GM15510 (cell line): Measurements from ENCODE around the gene SNTG2.

Experiments used
- POLR2A ChIP-seq: IDR thresholded peaks from 3 replicates; pipeline ENCODE4 v1.6.1; 2011; ENCODE audit warnings: borderline replicate concordance; ENCODE audit not compliant: insufficient read length; ENCODE audit errors: extremely low read depth

The SNTG2 gene

GRCh38 chr2:1377473-1377872, 426.8 kb downstream of the SNTG2 start:
- TF ChIP-seq POLR2A, result no peak

DNA sequence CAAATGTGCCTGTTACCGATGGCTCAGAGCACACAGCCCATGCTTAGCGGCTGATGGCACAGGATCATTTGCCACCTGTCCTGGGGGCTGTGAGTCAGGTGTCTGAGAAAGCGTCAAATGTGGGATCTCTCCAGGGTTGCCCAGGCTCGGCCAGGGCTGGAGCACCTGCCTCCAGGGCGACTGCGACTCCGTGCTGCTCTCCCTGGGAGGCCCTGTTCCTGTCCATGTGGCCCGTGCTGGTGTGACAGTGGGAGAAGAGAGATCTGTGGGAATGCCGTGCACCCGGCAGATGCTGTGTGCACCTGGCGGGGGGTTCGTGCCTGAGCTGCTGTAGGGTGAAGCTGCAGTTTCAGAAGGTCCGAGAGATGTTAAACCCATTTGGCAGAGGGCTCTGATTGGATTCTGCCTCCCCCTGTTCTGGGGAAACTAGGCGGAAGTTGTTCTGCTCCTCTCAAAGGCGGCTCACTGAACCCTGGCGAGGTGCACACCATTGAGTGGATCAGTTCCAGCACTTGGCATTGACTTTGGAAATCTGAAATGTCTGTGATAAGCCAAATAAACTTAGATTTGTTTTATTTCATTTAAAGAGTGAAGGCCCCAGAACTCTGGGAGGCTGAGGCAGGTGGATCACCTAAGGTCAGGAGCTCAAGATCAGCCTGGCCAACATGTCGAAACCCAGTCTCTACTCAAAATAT, 428.0 kb downstream of the SNTG2 start:
- TF ChIP-seq POLR2A, result no peak

DNA sequence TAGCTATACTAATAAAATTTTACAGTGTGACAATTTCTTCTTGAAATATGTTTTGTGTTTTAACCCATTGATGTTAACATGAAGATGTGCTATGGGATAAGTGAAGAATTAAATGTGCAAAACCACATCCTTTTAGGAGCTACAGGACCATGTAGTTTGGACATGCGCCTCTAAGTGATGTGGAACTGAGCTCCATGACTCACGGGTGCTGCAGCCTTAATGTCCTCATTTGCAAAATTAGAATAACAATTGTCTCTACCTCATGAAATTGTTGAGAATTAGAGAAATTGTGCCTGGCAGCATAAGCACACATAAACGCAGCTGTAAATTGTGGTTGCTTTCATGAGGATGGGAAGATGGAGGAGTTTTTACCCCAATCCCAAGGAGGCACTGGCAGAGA, 431.0 kb downstream of the SNTG2 start:
- no peak for TF ChIP-seq POLR2A

- no peak for TF ChIP-seq POLR2A
Observed at GRCh38 chr2:1393321-1393720, 442.7 kb downstream of the SNTG2 start.

DNA sequence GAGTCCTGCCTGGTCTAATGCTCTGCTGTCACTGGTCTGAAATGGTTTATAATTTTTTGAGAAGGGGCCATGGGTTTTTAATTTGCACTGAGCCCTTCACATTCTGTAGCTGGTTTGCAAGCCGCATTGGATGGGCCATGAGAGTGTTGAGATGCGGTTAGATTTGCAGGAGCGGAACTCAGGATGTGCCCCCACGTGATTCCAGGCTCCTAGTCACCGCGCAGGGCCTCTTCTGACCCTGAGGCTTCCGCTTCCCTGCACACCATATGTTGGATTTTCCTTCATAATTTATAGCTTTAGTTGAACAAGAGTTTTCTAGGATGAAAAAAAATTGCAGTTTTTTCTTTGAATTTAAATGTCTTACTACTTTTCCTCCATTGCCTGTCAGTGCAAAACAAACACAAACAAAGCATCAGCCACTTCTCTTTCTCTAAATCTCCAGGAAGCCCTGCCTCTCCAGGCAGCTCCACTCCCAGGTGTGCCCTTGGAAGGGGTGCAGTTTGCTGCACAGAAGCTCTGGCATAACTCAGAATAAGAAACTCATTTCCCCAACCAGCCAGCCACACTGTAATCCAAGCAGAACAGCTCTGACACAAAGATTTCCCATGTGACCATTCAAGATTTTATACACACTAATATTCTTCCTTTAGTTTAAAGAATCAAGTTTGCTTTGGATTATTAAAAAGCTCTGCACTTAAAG, 444.2 kb downstream of the SNTG2 start:
- no peak for TF ChIP-seq POLR2A

GRCh38 chr2:1397350-1397749, 446.7 kb downstream of the SNTG2 start:
- no peak for TF ChIP-seq POLR2A

DNA sequence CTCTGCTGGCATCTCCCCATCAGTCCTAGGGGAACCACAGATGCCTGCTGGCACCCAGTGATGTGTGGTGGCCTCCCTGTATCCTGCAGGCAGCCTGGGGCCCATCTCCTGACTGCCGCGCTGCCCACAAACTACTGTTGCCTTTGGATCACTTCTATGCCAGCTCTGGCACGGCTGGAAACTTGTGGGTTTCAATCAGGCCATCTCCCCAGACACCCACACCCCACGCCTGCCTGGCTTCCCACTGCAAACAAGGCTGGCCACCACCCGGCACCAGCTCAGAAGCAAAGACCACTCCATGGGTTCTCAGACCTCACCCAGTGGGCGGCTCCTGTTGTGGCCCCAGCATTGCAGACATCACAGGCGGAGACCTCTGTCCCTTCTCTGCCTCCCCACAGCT, 447.5 kb downstream of the SNTG2 start:
- no peak for TF ChIP-seq POLR2A

GRCh38 chr2:1400943-1401735, 450.5 kb downstream of the SNTG2 start:
- no peak for TF ChIP-seq POLR2A

GRCh38 chr2:1402064-1402463, 451.4 kb downstream of the SNTG2 start:
- no peak for TF ChIP-seq POLR2A

DNA sequence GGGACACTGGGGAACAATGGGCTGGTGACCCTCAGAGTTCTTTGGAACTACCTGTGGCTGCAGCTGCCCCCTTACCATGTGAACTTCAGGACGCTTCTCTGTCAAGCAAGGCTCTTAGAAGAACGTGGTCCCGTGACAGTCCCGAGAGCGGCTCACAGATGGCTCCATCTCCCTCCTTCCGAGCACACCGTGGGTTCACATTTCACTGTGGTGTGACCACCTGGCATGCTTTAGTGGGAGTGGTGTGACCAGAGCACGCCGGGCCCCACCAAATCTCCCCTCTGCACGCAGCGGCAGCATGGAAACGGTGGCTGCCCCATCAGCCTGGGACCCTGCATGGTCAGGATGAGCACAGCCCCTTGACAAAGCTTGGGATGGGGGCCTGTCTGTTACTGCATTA, 452.9 kb downstream of the SNTG2 start:
- TF ChIP-seq POLR2A, result no peak

DNA sequence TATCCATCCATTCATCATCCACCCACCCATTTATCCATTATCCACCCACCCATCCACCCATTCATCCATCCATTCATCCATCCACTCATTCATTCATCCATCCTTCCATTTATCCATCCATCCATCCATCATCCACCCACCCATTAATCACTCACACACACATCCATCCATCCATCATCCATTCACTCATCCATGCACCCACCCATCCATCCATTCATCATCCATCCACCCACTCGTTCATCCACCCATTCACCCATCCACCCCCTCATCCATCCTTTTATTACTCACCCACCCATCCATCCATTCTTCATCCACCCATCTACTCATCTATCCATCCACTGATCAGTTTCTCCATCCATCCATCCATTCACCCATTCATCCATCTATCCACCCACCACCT, 454.5 kb downstream of the SNTG2 start:
- TF ChIP-seq POLR2A, result no peak

DNA sequence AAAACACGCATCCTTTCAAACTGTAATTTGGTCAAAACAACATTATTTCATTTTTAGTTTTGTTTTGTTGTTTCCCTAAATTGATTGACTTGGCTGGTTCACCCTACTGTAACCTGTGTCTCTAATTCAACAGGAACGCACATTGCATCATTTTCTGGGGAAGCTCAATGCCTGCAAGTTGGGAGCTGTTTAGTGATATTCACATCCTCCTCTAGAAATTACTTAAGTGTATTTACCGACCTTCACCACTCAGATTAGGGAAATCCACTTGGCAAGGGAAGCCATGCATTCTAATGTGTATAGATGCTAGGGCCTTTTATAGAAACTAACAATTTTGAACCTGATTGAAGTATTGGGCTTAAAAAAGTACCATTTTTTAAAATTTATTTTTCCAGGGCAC, 455.3 kb downstream of the SNTG2 start:
- no peak for TF ChIP-seq POLR2A

DNA sequence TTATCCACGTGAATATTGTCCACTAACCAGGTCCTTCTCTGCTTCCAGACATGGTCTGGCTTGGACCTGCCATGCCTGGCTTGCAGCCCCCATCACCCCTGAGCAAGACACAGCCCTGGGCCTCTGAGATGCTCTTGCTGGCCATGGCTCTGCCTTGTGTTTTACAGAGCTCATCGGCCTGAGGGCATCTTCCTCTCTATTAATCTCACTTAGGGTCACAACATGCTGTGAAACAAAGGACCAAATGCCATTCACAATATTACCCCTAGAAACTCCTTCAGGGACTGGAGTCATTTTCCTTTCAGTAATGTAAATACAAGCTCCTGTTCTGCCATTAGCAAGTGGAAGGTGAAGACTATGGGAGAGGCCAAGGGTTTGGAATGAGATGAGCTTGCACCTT, 455.8 kb downstream of the SNTG2 start:
- TF ChIP-seq POLR2A, result no peak

GRCh38 chr2:1407950-1408675, 457.5 kb downstream of the SNTG2 start:
- TF ChIP-seq POLR2A, result no peak
